Brain microvascular endothelial cell (primary cell): Measurements from ENCODE around the gene BTBD1.
A peak's percentile ranks its signal among the peaks of the same experiment; 100 is the strongest.

Experiments
- DNase-seq: peaks from one replicate; pipeline ENCODE4 v3.0.0-alpha.2; 2020
- H3K27ac ChIP-seq: fragments of 250-450 bp; sonication (Bioruptor Pico); 2 replicates; pipeline ENCODE4 v1.5.1; 2020; ENCODE audit warnings: mild to moderate bottlenecking, moderate library complexity
- H3K27me3 ChIP-seq: fragments of 250-450 bp; sonication (Bioruptor Pico); replicated peaks from 2 replicates; pipeline ENCODE4 v1.5.1; 2020; ENCODE audit warnings: mild to moderate bottlenecking
- H3K36me3 ChIP-seq: fragments of 250-450 bp; sonication (Bioruptor Pico); replicated peaks from 2 replicates; pipeline ENCODE4 v1.5.1; 2020; ENCODE audit warnings: mild to moderate bottlenecking
- H3K4me3 ChIP-seq: 2 replicates; pipeline ENCODE4 v1.5.1; 2011; ENCODE audit warnings: low read depth, mild to moderate bottlenecking, control low read depth, low read length, moderate library complexity
- CTCF ChIP-seq: IDR thresholded peaks from 2 replicates; pipeline ENCODE4 v1.5.1; 2011; ENCODE audit warnings: low read depth, mild to moderate bottlenecking, moderate library complexity, low read length, control low read depth, inconsistent platforms; ENCODE audit errors: missing control alignments
- in situ Hi-C: cut with HindIII; loops from 2 replicates; pipeline ENCODE4 v1.10.0; 2017; ENCODE audit warnings: low sequenced_read_pairs, low pct_ligation_motif_present

BTBD1 gene

GRCh38 chr15:83112956-83113299, 45.9 kb upstream of the BTBD1 start:
- no peak overlapping the region for H3K4me3 ChIP-seq
- H3K27ac ChIP-seq, result no peak overlapping the region
- H3K36me3 ChIP-seq, result no peaks in the 10 kb centered on the region
- DNase-seq, result no peak
- H3K27me3 ChIP-seq, result no peaks in the 10 kb centered on the region
- in situ Hi-C loops, result no loop called here
- no peak for TF ChIP-seq CTCF

GRCh38 chr15:83112233-83112955, 45.3 kb upstream of the BTBD1 start:
- in situ Hi-C loops, result no loop called here
- TF ChIP-seq CTCF, result peak; percentile 46

GRCh38 chr15:83111149-83111548, 44.1 kb upstream of the BTBD1 start:
- Histone ChIP-seq H3K36me3 (no peaks in the 10 kb centered on the region), H3K27me3 (no peaks in the 10 kb centered on the region), H3K4me3 (no peak overlapping the region), H3K27ac (no peak overlapping the region)
- in situ Hi-C loops, result no loop called here
- DNase-seq, result no peak
- TF ChIP-seq CTCF, result no peak

More at GRCh38 chr15:83112233-83112955, 45.3 kb upstream of the BTBD1 start:
- DNase-seq, result peak; percentile 83
- Histone ChIP-seq H3K27ac (no peak overlapping the region), H3K36me3 (no peaks in the 10 kb centered on the region), H3K27me3 (no peaks in the 10 kb centered on the region), H3K4me3 (no peak overlapping the region)

- in situ Hi-C loops, result no loop called here
Observed at GRCh38 chr15:83110381-83110780, 43.3 kb upstream of the BTBD1 start.

GRCh38 chr15:83109532-83109931, 42.5 kb upstream of the BTBD1 start:
- Histone ChIP-seq H3K36me3 (no peaks in the 10 kb centered on the region), H3K4me3 (no peak overlapping the region), H3K27me3 (no peaks in the 10 kb centered on the region), H3K27ac (no peak overlapping the region)
- in situ Hi-C loops, result no loop called here
- no peak for DNase-seq
- no peak for TF ChIP-seq CTCF

More at GRCh38 chr15:83110381-83110780, 43.3 kb upstream of the BTBD1 start:
- Histone ChIP-seq H3K36me3 (no peaks in the 10 kb centered on the region), H3K27ac (no peak overlapping the region), H3K27me3 (no peaks in the 10 kb centered on the region), H3K4me3 (no peak overlapping the region)
- TF ChIP-seq CTCF, result no peak
- no peak for DNase-seq
